Keratinocyte (primary cell): ENCODE measurements around the gene CELSR1.

ENCODE experiments used
- CTCF ChIP-seq, 3 experiments: IDR thresholded peaks in 1 of 3; conservative IDR thresholded peaks in 1 of 3; optimal IDR thresholded peaks in 1 of 3; 2 replicates in 2 of 3; 3 replicates in 1 of 3; pipeline versions ENCODE3 to v1.5.1; 2011; ENCODE audit warnings: low read length in 3 of 3, mild to moderate bottlenecking in 3 of 3, moderate library complexity in 2 of 3, control low read depth in 1 of 3, inconsistent platforms in 1 of 3; ENCODE audit not compliant: insufficient read depth in 2 of 3; ENCODE audit errors: extremely low read depth in 1 of 3
- EZH2 ChIP-seq: IDR thresholded peaks from one replicate; pipeline ENCODE4 v1.6.1; 2012; ENCODE audit warnings: inconsistent platforms, mild to moderate bottlenecking, low read length, moderate library complexity

DNA sequence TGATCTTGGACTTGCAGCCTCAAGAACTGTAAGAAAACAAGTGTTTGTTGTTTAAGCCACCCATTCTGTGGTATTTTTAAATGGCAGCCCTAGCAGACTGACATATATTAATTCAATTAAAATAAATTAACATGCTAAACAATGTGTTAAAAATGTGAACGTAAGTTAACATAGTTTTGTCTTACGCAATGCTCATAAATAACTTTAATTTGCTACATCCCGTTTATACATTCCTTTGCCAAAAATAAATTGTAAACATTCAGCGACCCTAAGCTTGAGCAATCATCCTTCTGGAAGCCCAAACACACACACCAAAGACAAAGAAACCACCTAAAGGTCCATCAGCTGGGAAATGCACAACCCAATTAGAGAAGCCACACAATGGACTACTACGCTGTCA is 70.4 kb downstream of the CELSR1 start:
- TF ChIP-seq CTCF (optimal IDR thresholded peaks at IDR 0.05 in 1 of 3, IDR thresholded peaks at IDR 0.05 in 1 of 3, conservative IDR thresholded peaks at IDR 0.05 in 1 of 3; ENCODE audit: extremely low read depth in 1 of 3, insufficient read depth in 2 of 3, low read length in 3 of 3), result no peak
- no peak for TF ChIP-seq EZH2
